B cell (primary cell): ENCODE data around the gene CBLB. TPM values are rescaled to one million over a fixed set of nuclear protein-coding genes. Genes with fewer than 3 reads are reported as not detected.

ENCODE experiments used
- ATAC-seq: fragments of 200-7000 bp; cut with Tn5 transposase; one replicate; pipeline ENCODE4 v1.10.0; 2021; ENCODE audit warnings: low read depth, mild to moderate bottlenecking, moderate number of reproducible peaks, moderate library complexity
- CTCF ChIA-PET: fragments of 350-600 bp; sonication (Branson Sonifier 250); formaldehyde crosslinking; loops from one replicate; lab custom pipeline; 2021; ENCODE audit warnings: antibody characterized with exemption, inconsistent platforms; lab: Charles Lee
- POLR2A ChIA-PET: fragments of 350-600 bp; sonication (Branson Sonifier 250); formaldehyde crosslinking; loops from one replicate; lab custom pipeline; 2021; ENCODE audit warnings: antibody characterized with exemption; lab: Charles Lee
- DNase-seq: peaks from one replicate; pipeline ENCODE4 v3.0.0; 2013
- H2AFZ ChIP-seq: 2 replicates; pipeline ENCODE4 v1.6.1; 2012; ENCODE audit warnings: mild to moderate bottlenecking, low read depth, low read length; ENCODE audit not compliant: insufficient read depth, poor library complexity, severe bottlenecking
- H3K27ac ChIP-seq, 2 donors: 1 replicate in 1 of 2; 2 replicates in 1 of 2; pipeline ENCODE4 v1.5.1; 2012 to 2013; ENCODE audit warnings: low read length in 2 of 2, mild to moderate bottlenecking in 2 of 2, moderate library complexity in 1 of 2
- H3K27me3 ChIP-seq, 4 experiments: fragments of 200-600 bp in 1 of 4; sonication (generic) in 1 of 4; replicated peaks in 1 of 4; 1 replicate in 2 of 4; 2 replicates in 2 of 4; pipeline versions ENCODE4 v1.6.1 to v1.7.0; 2013 to 2016; ENCODE audit warnings: low read length in 3 of 4, mild to moderate bottlenecking in 2 of 4, mixed read lengths in 1 of 4, moderate library complexity in 1 of 4; ENCODE audit not compliant: insufficient read depth in 4 of 4, control insufficient read depth in 3 of 4; ENCODE audit errors: control extremely low read depth in 1 of 4
- H3K36me3 ChIP-seq, 2 experiments: replicated peaks in 1 of 2; 1 replicate in 1 of 2; 2 replicates in 1 of 2; pipeline versions ENCODE4 v1.6.1 to v1.7.1; 2013; ENCODE audit warnings: low read length in 1 of 2; ENCODE audit not compliant: insufficient read depth in 2 of 2, control insufficient read depth in 1 of 2; ENCODE audit errors: control extremely low read depth in 1 of 2, extremely low read depth in 1 of 2
- H3K4me1 ChIP-seq, 2 donors: fragments of 200-600 bp in 1 of 2; sonication (generic) in 1 of 2; 1 replicate in 1 of 2; 2 replicates in 1 of 2; pipeline versions ENCODE4 v1.5.1 to v1.6.1; 2013 to 2017; ENCODE audit warnings: low read length in 2 of 2; ENCODE audit not compliant: control insufficient read depth in 2 of 2, insufficient read depth in 2 of 2
- H3K4me2 ChIP-seq: replicated peaks from 2 replicates; pipeline ENCODE3; 2012; ENCODE audit warnings: mild to moderate bottlenecking, low read depth, low read length; ENCODE audit not compliant: poor library complexity, severe bottlenecking
- H3K4me3 ChIP-seq, 5 experiments: fragments of 200-600 bp in 1 of 5; sonication (generic) in 1 of 5; 1 replicate in 3 of 5; 2 replicates in 2 of 5; pipeline versions ENCODE4 v1.5.1 to v1.7.0; 2011 to 2016; ENCODE audit warnings: low read length in 4 of 5, mild to moderate bottlenecking in 4 of 5, low read depth in 2 of 5, control low read depth in 1 of 5, moderate library complexity in 1 of 5; ENCODE audit not compliant: insufficient read depth in 1 of 5; ENCODE audit errors: control extremely low read depth in 1 of 5, extremely low read depth in 1 of 5
- H3K79me2 ChIP-seq: fragments of 200-600 bp; sonication (generic); one replicate; pipeline ENCODE4 v1.6.0; 2016; ENCODE audit warnings: low read length; ENCODE audit not compliant: control insufficient read depth, insufficient read depth
- H3K9ac ChIP-seq: fragments of 200-600 bp; sonication (generic); 2 replicates; pipeline ENCODE4 v1.6.1; 2017; ENCODE audit warnings: mild to moderate bottlenecking, low read length, moderate library complexity
- H3K9me3 ChIP-seq, 3 donors: one replicate each; pipeline versions ENCODE4 v1.6.1 to v1.7.1; 2013; ENCODE audit warnings: low read length in 2 of 3; ENCODE audit not compliant: control insufficient read depth in 2 of 3, insufficient read depth in 1 of 3; ENCODE audit errors: control extremely low read depth in 1 of 3
- H4K20me1 ChIP-seq: 2 replicates; pipeline ENCODE4 v1.6.0; 2012; ENCODE audit warnings: mild to moderate bottlenecking, low read length; ENCODE audit not compliant: insufficient read depth, control insufficient read depth, poor library complexity, severe bottlenecking
- H3K27ac Mint-ChIP-seq: one replicate; pipeline ENCODE4 v1.8.0; 2021; ENCODE audit warnings: mixed read lengths
- H3K27me3 Mint-ChIP-seq: one replicate; pipeline ENCODE4 v1.8.0; 2021; ENCODE audit warnings: mixed read lengths
- H3K4me1 Mint-ChIP-seq: one replicate; pipeline ENCODE4 v1.8.0; 2021; ENCODE audit warnings: mixed read lengths
- H3K4me3 Mint-ChIP-seq: one replicate; pipeline ENCODE4 v1.8.0; 2021; ENCODE audit warnings: mixed read lengths
- H3K9me3 Mint-ChIP-seq: one replicate; pipeline ENCODE4 v1.8.0; 2022; ENCODE audit warnings: mixed read lengths; ENCODE audit not compliant: insufficient read depth
- EZH2 ChIP-seq: IDR thresholded peaks from 2 replicates; pipeline ENCODE4 v1.6.1; 2012; ENCODE audit warnings: borderline replicate concordance, low read depth, mild to moderate bottlenecking, moderate library complexity, low read length; ENCODE audit not compliant: insufficient read depth, poor library complexity, severe bottlenecking
- intact Hi-C: fragments of 100-400 bp; cut with micrococcal nuclease; formaldehyde crosslinking; loops from one replicate; pipeline ENCODE4 v1.10.0; 2022
- polyA plus RNA-seq: library from polyadenylated mRNA; depleted of rRNA; stranded (reverse); fragments of >200 nt; gene quantifications from 2 replicates; pipeline ENCODE4 v1.2.3, GENCODE V29; 2012
- total RNA-seq, 2 donors: library from RNA; stranded (reverse); fragments of 120-200 nt in 1 of 2; gene quantifications; 1 replicate in 1 of 2; 2 replicates in 1 of 2; pipeline versions ENCODE4 v1.2.3 to v1.2.4, GENCODE V29; 2013 to 2022
- TF ChIP-seq, protein P1 (sequence below): fragments of 200-600 bp; IDR thresholded peaks from one replicate; pipeline ENCODE4 v1.8.0; 2022; ENCODE audit warnings: antibody characterized with exemption, mild to moderate bottlenecking

Gene CBLB
- total and polyA plus RNA-seq, 2 donors (not counting 1 experiment from before 2014, with no cell fraction given), result 19.0 to 135 TPM

DNA sequence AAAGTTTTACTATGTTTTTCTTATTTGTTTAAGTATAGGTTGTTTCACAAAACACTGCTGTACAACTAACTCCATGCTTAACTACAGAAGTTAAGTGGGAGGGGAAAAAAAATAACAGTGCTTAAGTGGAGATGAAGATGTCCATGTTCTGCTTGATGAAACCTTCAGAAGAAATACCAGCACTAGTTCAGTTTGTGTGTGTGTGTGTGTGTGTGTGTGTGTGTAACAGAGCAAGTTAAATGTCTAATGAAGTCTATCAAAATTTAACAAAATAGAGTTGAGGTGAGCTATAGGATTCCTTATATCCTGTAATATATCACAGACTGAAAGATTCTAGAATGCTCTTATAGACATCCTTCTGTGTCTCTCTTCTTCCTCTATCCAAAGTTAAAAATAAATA is 44.1 kb upstream of the CBLB start:
- H3K4me1 Mint-ChIP-seq, result peaks cover 1% of the 10 kb centered on the region
- H3K9ac ChIP-seq, result no peak overlapping the region
- no peak overlapping the region for H2AFZ ChIP-seq
- no peak overlapping the region for H3K27ac ChIP-seq
- H3K9me3 Mint-ChIP-seq, result peaks cover 5% of the 10 kb centered on the region
- no peaks in the 10 kb centered on the region for H4K20me1 ChIP-seq
- H3K9me3 ChIP-seq, result peaks cover 0 to 6% (median 0%) of the 10 kb centered on the region in 3 donors
- CTCF ChIA-PET, result no interaction called here
- peaks cover 0 to 2% of the 10 kb centered on the region in 2 donors for H3K4me1 ChIP-seq
- TF ChIP-seq, protein P1, sequence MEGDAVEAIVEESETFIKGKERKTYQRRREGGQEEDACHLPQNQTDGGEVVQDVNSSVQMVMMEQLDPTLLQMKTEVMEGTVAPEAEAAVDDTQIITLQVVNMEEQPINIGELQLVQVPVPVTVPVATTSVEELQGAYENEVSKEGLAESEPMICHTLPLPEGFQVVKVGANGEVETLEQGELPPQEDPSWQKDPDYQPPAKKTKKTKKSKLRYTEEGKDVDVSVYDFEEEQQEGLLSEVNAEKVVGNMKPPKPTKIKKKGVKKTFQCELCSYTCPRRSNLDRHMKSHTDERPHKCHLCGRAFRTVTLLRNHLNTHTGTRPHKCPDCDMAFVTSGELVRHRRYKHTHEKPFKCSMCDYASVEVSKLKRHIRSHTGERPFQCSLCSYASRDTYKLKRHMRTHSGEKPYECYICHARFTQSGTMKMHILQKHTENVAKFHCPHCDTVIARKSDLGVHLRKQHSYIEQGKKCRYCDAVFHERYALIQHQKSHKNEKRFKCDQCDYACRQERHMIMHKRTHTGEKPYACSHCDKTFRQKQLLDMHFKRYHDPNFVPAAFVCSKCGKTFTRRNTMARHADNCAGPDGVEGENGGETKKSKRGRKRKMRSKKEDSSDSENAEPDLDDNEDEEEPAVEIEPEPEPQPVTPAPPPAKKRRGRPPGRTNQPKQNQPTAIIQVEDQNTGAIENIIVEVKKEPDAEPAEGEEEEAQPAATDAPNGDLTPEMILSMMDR, result no peak
- no peak for TF ChIP-seq EZH2
- H3K4me3 ChIP-seq, result no peak overlapping the region
- H3K36me3 ChIP-seq, result no peaks in the 10 kb centered on the region
- DNase-seq, result no peak
- H3K4me3 Mint-ChIP-seq, result no peak overlapping the region
- no peaks in the 10 kb centered on the region for H3K79me2 ChIP-seq
- no peak overlapping the region for H3K27ac Mint-ChIP-seq
- no peaks in the 10 kb centered on the region for H3K27me3 ChIP-seq
- POLR2A ChIA-PET, result no interaction called here
- no peak for ATAC-seq
- no peak overlapping the region for H3K4me2 ChIP-seq
- intact Hi-C loops, result no loop called here
- H3K27me3 Mint-ChIP-seq, result no peaks in the 10 kb centered on the region

DNA sequence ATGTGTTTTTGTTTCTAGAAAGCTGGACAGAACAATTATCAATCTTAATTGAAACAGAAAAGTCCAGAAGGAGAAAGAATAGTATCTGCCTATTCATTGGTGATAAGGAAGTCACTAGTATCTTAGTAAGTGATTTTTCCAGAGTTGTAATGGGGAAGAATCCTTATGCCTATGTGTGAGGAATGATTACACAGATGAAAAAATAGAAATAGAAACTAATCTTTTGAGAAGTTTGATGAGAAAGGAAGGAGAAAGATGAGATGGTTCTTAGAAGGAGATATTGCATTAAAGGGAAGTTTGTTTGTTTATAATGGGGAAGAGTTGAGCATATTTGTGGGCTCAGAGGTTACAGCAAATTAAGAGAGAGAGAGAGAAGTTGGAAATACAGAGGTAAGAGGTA is 42.7 kb upstream of the CBLB start:
- Mint-ChIP-seq H3K4me3 (no peak overlapping the region), H3K27ac (no peak overlapping the region), H3K4me1 (peaks cover 9% of the 10 kb centered on the region), H3K9me3 (peaks cover 5% of the 10 kb centered on the region), H3K27me3 (no peaks in the 10 kb centered on the region)
- H3K27ac ChIP-seq, result no peak overlapping the region
- no peaks in the 10 kb centered on the region for H3K36me3 ChIP-seq
- peaks cover 0 to 6% of the 10 kb centered on the region in 2 donors for H3K4me1 ChIP-seq
- H2AFZ ChIP-seq, result no peak overlapping the region
- H3K4me2 ChIP-seq, result no peak overlapping the region
- H3K4me3 ChIP-seq, result no peak overlapping the region
- CTCF ChIA-PET, result no interaction called here
- ATAC-seq, result no peak
- no peak for DNase-seq
- POLR2A ChIA-PET, result no interaction called here
- intact Hi-C loops, result no loop called here
- peaks cover 0 to 6% (median 0%) of the 10 kb centered on the region in 3 donors for H3K9me3 ChIP-seq
- H3K27me3 ChIP-seq, result no peaks in the 10 kb centered on the region
- no peak overlapping the region for H3K9ac ChIP-seq
- TF ChIP-seq, protein P1, result no peak
- no peaks in the 10 kb centered on the region for H4K20me1 ChIP-seq
- H3K79me2 ChIP-seq, result no peaks in the 10 kb centered on the region
